ENCODE data around the gene CYB5RL. TPM values are rescaled to one million over a fixed set of nuclear protein-coding genes. Genes with fewer than 3 reads are reported as not detected.
A peak's percentile ranks its signal among the peaks of the same experiment; 100 is the strongest.
"Not testable (repeated sequence)": the region's sequence is repeated elsewhere in the genome, so short reads cannot be mapped to it uniquely, and the experiment has no call there.

The CYB5RL gene
- total and polyA plus RNA-seq, 2 experiments from 2014 or later = 6.4 to 6.7 TPM

GRCh38 chr1:54212872-54213271 is 13.0 kb upstream of the CYB5RL start:
- H3K27ac ChIP-seq = no peak overlapping the region
- no peak for DNase-seq (ENCODE audit: low read depth in 1 of 2, low spot score in 1 of 2)
- peaks cover 77% of the 10 kb centered on the region for H3K36me3 ChIP-seq

GRCh38 chr1:54207896-54208295 is 8.1 kb upstream of the CYB5RL start:
- not testable (repeated sequence) for H3K27me3 ChIP-seq; H3K4me1 ChIP-seq (ENCODE audit: low read depth); H3K27ac ChIP-seq; DNase-seq (ENCODE audit: low read depth in 1 of 2, low spot score in 1 of 2); H3K9me3 ChIP-seq (ENCODE audit: low read depth); H3K4me3 ChIP-seq
- H3K36me3 ChIP-seq = peaks cover 44% of the 10 kb centered on the region

More at GRCh38 chr1:54212872-54213271, 13.0 kb upstream of the CYB5RL start:
- H3K27me3 ChIP-seq = no peaks in the 10 kb centered on the region
- TF ChIP-seq CTCF (IDR thresholded peaks at IDR 0.05; ENCODE audit: low read depth, low read length) = no peak
- no peaks in the 10 kb centered on the region for H3K9me3 ChIP-seq (ENCODE audit: low read depth)
- H3K4me3 ChIP-seq = no peak overlapping the region
- no peaks in the 10 kb centered on the region for H3K4me1 ChIP-seq (ENCODE audit: low read depth)

GRCh38 chr1:54207287-54207686 is 7.5 kb upstream of the CYB5RL start:
- no peak for DNase-seq (ENCODE audit: low read depth in 1 of 2, low spot score in 1 of 2)
- H3K36me3 ChIP-seq = peaks cover 42% of the 10 kb centered on the region
- H3K27me3 ChIP-seq = no peaks in the 10 kb centered on the region
- no peaks in the 10 kb centered on the region for H3K4me1 ChIP-seq (ENCODE audit: low read depth)
- H3K4me3 ChIP-seq = no peak overlapping the region
- TF ChIP-seq CTCF (IDR thresholded peaks at IDR 0.05; ENCODE audit: low read depth, low read length) = no peak
- no peak overlapping the region for H3K27ac ChIP-seq
- H3K9me3 ChIP-seq (ENCODE audit: low read depth) = no peaks in the 10 kb centered on the region

- no peak for TF ChIP-seq CTCF (IDR thresholded peaks at IDR 0.05; ENCODE audit: low read depth, low read length)
- peaks cover 17% of the 10 kb centered on the region for H3K36me3 ChIP-seq
- peaks cover 9% of the 10 kb centered on the region for H3K4me1 ChIP-seq (ENCODE audit: low read depth)
- H3K9me3 ChIP-seq (ENCODE audit: low read depth) = no peaks in the 10 kb centered on the region
- no peak for DNase-seq (ENCODE audit: low read depth in 1 of 2, low spot score in 1 of 2)
- H3K27me3 ChIP-seq = no peaks in the 10 kb centered on the region
- no peak overlapping the region for H3K27ac ChIP-seq
- no peak overlapping the region for H3K4me3 ChIP-seq
Observed at GRCh38 chr1:54204199-54204598, 4.4 kb upstream of the CYB5RL start.

- Histone ChIP-seq H3K9me3 (ENCODE audit: low read depth) (no peaks in the 10 kb centered on the region), H3K4me1 (ENCODE audit: low read depth) (peaks cover 9% of the 10 kb centered on the region), H3K36me3 (peaks cover under 1% of the 10 kb centered on the region), H3K27me3 (no peaks in the 10 kb centered on the region), H3K27ac (peak overlapping the region; percentile 63), H3K4me3 (peak overlapping the region; percentile 60)
- TF ChIP-seq CTCF (IDR thresholded peaks at IDR 0.05; ENCODE audit: low read depth, low read length) = no peak
- DNase-seq (ENCODE audit: low read depth in 1 of 2, low spot score in 1 of 2) = no peak
Observed at GRCh38 chr1:54200519-54200997, 728 bp upstream of the CYB5RL start.

- Histone ChIP-seq H3K4me1 (ENCODE audit: low read depth) (peaks cover 9% of the 10 kb centered on the region), H3K9me3 (ENCODE audit: low read depth) (no peaks in the 10 kb centered on the region), H3K27ac (no peak overlapping the region), H3K36me3 (no peaks in the 10 kb centered on the region), H3K27me3 (no peaks in the 10 kb centered on the region), H3K4me3 (peak overlapping the region; percentile 60)
- DNase-seq (ENCODE audit: low read depth in 1 of 2, low spot score in 1 of 2) = no peak
- TF ChIP-seq CTCF (IDR thresholded peaks at IDR 0.05; ENCODE audit: low read depth, low read length) = no peak
Observed at GRCh38 chr1:54199151-54199764, 572 bp downstream of the CYB5RL start.
